T47D (cell line): ENCODE data around the gene TMEM11.

ENCODE experiments used
- DNase-seq, 2 experiments: peaks; one replicate each; pipeline versions ENCODE4 v3.0.0 to v3.0.0-alpha.2; 2011 to 2012; ENCODE audit warnings: low read depth in 1 of 2, low spot score in 1 of 2
- JUND ChIP-seq: IDR thresholded peaks from 2 replicates; pipeline ENCODE4 v1.6.1; 2012; ENCODE audit warnings: low read depth
- in situ Hi-C: cut with HindIII; loops from 2 replicates; pipeline ENCODE4 v1.10.0; 2016; ENCODE audit warnings: low sequenced_read_pairs, low pct_unique_long_range_greater_than_20kb

The TMEM11 gene

DNA sequence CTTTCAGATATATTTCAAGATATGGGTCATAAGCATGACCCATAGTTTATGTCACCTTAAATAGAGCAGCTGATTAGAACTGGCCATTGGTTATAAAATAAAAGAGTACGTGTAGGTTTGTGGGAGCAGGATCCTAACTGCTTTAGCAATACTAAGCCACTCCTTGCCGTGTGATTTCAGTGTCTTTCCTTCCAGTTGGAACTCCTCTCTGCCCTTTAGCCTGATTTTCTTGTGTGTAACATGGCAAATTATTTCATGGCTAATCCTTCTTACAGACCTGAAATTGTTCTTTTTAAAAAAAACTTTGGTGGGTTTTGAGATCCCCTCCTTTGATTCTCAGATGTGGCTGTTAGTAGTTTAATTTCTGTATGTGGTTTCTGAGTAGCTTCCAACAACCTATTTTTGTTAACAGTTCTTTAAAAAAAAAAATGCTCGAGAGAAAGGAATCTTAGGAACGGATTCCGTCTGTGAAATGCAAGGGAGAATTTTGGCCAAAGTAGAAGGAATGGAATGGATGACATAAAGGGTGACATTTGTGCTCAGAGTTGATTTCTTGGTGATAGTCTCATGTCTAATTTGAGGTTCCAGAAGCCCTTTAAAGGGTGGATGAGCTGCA, 47.3 kb downstream of the TMEM11 start:
- TF ChIP-seq JUND, result no peak
- in situ Hi-C loops, result no loop called here

DNA sequence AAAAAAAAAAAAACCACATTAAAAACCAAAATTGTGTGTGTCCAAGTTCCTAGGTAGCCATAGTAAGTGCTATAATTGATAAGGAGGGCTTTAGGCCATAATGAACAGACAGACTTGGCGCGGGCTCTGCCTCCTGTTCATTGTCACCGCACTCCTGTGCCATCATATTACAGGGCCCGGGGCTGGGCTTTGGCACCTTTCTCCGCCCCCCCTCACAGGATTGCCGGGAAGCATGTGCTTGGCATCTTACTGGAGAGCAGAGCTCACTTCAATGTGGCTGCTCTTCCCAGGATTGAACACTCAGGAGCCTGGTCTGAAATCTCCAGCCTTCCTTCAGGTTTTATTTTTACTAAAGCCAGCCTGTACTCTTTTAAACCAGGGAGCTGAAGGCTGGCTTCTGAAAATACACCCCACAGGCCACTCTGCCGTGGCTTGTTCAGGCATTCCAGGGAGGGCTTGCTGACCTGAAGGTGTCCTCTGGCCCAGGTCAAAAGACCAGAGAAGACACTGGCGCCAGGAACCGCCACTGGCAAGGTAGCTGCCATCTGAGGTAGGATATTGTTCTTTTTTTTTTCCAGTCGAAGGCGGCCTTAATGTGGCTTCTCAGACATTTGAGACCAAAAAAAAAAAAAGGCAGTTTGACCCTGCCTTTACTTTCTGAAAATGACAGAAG, 47.9 kb downstream of the TMEM11 start:
- TF ChIP-seq JUND, result no peak
- DNase-seq, result peak in 1 of 2 experiments; percentile 15
- in situ Hi-C loops, result no loop called here

More for the DNA sequence above, 47.3 kb downstream of the TMEM11 start:
- no peak for DNase-seq

DNA sequence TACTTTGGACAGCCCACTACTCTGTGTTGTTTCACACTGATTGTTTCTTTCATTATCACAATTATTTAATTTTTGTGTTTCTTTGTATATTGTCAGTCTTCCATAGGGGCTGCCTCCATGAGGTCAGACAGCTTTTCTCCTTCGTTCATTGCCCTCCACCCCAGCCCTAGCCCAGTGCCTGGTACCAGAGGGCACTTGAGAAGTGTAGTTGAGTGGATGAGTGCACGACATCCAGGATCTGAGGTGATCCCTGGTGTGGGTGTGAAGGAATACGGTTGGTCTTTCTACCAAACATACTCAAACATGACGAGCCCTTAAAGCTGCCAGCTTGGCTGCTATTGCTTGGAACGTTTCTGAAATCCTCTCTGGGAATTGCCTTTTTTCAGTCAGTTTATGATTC, 49.3 kb downstream of the TMEM11 start:
- no peak for DNase-seq
- in situ Hi-C loops, result no loop called here
- TF ChIP-seq JUND, result no peak

DNA sequence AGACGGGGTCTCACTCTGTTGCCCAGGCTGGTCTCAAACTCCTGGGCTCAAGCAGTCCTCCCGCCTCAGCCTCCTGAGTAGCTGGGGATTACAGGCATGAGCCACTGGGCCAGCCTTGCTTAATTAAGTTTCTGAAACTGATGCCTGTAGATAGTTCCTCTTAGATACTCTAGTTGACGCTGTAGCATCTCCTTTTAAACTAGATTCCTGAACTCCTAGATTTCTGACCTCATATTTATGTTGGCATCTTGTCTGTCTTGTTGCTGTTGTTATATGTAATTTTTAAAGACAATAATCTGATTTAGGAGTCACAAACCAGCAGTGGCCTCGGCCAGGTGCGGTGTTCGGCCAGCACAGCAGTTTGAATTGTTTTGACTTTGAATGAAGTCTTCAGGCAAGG, 49.7 kb downstream of the TMEM11 start:
- peak in 1 of 2 experiments; percentile 28 for DNase-seq
- in situ Hi-C loops, result no loop called here
- TF ChIP-seq JUND, result no peak

DNA sequence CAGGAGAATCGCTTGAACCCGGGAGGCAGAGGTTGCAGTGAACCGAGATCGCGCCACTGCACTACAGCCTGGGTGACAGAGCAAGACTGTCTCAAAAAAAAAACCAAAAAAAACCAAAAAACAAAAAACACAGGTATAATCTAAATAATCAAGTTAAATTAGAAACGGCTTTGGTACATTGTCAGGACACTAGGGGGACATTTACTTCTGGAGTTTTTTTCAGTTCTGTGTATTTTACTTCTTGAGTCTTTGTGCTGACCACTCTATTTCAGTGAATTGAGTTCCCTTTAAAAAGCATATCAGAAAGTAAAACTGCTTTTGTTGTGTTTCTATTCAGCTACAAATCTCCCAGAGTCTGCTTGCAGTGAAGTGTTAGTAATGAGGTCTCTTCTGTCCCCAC, 50.9 kb downstream of the TMEM11 start:
- in situ Hi-C loops, result no loop called here
- no peak for TF ChIP-seq JUND
- no peak for DNase-seq

DNA sequence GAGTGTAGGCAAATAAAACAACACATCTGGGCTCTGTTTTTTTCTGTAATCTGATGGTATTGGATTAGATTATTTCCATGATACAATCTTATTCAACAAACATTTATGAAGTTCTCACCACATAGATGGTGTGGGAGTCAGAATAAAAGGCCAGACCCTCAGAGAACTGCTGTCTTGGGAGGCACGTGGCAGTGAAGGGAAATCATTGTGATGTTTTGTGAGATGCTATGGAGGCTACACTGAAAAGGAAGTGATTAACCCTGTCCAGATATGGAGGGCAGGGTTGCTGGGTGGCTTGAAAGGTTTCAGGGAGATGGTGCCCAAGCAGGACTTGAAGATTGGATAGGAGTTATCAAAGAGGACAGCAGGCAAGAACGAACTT, 51.6 kb downstream of the TMEM11 start:
- in situ Hi-C loops, result no loop called here
- TF ChIP-seq JUND, result 0 out of 2 replicates have a peak, but pooled peaks have one; percentile 14

DNA sequence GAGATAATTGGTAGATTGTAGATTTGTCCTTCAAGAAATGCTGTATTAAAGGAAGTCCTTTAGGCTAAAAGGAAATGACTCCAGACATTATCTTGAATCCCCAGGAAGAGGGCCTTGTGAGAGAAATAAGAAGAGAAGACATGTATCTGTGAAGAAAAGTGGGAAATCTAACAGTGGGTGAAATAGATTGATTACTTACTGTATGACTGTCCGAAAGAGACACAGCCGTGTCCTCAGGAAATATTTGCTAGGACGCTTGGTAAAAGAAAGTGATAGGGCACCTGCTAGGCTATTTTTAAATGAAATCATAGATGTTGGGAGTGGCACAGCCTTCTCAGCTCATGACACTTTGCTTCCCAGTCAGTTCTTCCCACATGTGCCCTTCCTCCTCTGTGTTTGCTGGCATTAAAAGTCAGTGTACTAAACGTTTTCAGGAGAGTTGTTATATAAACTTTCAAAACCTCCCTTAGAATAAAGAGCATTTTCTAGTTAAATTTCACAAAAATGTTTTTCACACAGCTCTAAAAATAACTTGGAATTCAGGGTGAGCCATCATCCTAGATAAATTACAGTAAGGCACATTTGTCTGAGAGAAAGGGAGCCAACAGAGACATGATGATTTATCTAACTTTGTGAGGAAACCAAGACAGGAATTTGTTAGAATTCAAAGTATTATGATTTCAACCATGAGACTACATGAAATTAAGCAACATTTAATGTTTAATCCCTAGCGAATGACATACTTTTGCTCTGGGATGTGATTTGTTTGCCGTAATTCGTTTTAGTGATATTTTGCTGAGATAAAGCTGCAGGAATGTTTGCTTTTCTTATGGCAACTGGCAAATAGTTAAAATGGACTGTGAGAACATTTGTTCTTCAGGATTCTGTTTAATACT, 52.2 kb downstream of the TMEM11 start:
- in situ Hi-C loops, result no loop called here
- peak in 1 of 2 experiments; percentile 67 for DNase-seq

More for the DNA sequence above, 51.6 kb downstream of the TMEM11 start:
- no peak for DNase-seq

DNA sequence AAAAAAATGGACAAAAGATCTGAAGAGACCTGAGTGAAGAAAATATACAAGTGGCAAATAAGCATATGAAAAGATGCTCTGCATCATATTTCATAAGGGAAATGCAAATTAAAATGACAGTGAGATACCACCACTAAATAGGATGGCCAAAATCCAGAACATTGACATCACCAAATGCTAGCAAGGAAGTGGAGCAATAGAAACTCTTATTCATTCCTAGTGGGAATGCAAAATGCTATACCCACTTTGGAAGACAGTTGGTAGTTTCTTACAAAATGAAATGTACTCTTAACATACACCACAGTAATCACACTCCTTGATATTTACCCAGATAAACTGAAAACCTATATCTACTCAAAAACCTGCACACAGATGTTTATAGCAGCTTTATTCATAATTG, 53.6 kb downstream of the TMEM11 start:
- in situ Hi-C loops, result no loop called here
- no peak for DNase-seq
- TF ChIP-seq JUND, result no peak

More for the DNA sequence above, 52.2 kb downstream of the TMEM11 start:
- TF ChIP-seq JUND, result no peak

DNA sequence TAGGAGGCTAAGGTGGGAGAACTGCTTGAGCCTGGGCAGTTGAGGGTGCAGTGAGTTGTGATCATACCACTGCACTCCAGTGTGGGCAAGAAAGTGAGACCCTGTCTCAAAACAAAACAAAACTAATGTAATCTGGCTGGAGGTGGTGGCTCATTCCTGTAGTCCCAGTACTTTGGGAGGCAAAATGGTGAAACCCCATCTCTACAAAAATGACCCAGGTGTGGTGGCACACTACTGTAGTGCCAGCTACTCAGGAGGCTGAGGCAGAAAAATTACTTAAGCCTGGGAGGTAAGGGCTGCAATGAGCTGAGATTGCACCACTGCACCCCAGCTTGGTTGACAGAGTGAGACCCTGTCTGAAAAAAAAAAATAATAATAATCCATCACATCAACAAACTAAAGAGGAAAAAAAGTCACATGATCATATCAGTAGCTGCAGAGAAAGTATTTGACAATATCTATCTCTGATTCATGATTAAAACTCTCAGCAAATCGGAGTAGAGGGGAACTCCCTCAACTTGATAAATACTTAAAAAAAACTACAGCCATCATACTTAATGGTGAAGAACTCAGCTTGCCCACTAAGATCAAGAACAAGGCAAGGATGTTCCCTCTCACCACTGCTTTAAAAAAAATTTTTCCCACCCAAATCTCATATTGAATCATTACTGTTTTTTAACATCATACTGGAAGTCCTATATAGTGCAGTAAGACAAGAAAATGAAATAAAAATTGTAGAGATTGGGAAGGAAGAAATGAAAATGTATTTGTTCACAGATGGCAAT, 56.2 kb downstream of the TMEM11 start:
- in situ Hi-C loops, result no loop called here
- no peak for TF ChIP-seq JUND
- no peak for DNase-seq

DNA sequence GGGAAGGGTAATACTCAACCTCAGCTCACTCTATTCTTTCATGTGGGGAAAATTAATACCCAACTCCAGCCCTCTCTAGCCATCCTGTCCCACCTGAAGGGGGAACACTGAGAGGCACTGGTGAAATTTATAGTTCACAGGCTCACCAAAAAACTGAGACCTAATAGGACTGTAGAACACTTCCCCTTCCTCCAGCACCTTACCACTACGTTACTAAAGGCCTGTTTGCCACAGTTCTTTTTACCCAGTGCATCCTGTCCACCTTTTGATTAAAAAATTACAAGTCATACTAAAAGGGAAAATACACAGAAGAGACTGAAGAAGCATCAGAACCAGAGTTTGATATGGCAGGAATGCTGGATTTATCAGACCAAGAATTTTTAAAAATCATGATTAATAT, 61.2 kb downstream of the TMEM11 start:
- TF ChIP-seq JUND, result no peak
- in situ Hi-C loops, result no loop called here
- DNase-seq, result no peak

DNA sequence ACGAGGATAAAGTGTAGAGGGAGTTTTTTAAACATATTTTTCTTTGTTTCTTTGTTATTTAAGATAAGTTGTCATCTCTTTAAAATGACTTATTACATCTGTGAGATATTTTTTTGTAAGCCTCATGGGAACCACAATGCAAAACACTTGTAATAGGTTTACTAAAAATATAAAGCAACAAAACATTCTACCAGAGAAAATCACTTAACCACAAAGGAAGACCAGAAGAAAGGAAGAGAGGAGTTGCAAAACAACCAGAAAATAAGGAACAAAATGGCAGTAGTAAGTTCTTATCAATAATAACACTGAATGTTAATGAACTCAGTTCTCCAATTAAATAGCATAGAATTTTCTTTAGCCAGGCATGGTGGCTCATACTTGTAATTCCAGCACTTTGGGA, 64.3 kb downstream of the TMEM11 start:
- in situ Hi-C loops, result no loop called here
- TF ChIP-seq JUND, result no peak
- no peak for DNase-seq
